ENCODE results near the gene NCK2.

Gene NCK2
- 100 to 143 reads per million in 2 donors for total RNA-seq

GRCh38 chr2:105744909-105745853, at the start of gene NCK2:
NCK2 (plus strand) TSS chr2:105744912; CDS start chr2:105855064, 110,152 bp downstream.
- DNase-seq, result peak in 1 of 5 experiments; percentile 58

GRCh38 chr2:105697781-105698449, 46.8 kb upstream of the NCK2 start:
- DNase-seq, result no peak

GRCh38 chr2:105698820-105699219, 45.9 kb upstream of the NCK2 start:
- no peak for DNase-seq

- no peak for DNase-seq
Measured at GRCh38 chr2:105701042-105701441, 43.7 kb upstream of the NCK2 start.

- no peak for DNase-seq
Measured at GRCh38 chr2:105708697-105709096, 36.0 kb upstream of the NCK2 start.

GRCh38 chr2:105711394-105711793, 33.3 kb upstream of the NCK2 start:
- no peak for DNase-seq

- no peak for DNase-seq
Measured at GRCh38 chr2:105712166-105712915, 32.4 kb upstream of the NCK2 start.

GRCh38 chr2:105712981-105713596, 31.6 kb upstream of the NCK2 start:
- no peak for DNase-seq

- no peak for DNase-seq
Measured at GRCh38 chr2:105714141-105714540, 30.6 kb upstream of the NCK2 start.

- DNase-seq, result no peak
Measured at GRCh38 chr2:105718846-105719481, 25.7 kb upstream of the NCK2 start.

GRCh38 chr2:105721991-105722511, 22.7 kb upstream of the NCK2 start:
- no peak for DNase-seq

- no peak for DNase-seq
Measured at GRCh38 chr2:105722726-105723297, 21.9 kb upstream of the NCK2 start.

- DNase-seq, result no peak
Measured at GRCh38 chr2:105723431-105723830, 21.3 kb upstream of the NCK2 start.

- DNase-seq, result no peak
Measured at GRCh38 chr2:105725388-105725787, 19.3 kb upstream of the NCK2 start.

GRCh38 chr2:105730170-105730569, 14.5 kb upstream of the NCK2 start:
- no peak for DNase-seq

GRCh38 chr2:105731511-105731910, 13.2 kb upstream of the NCK2 start:
- no peak for DNase-seq

- DNase-seq, result no peak
Measured at GRCh38 chr2:105732101-105732500, 12.6 kb upstream of the NCK2 start.

- DNase-seq, result no peak
Measured at GRCh38 chr2:105732955-105733607, 11.6 kb upstream of the NCK2 start.

GRCh38 chr2:105733875-105734274, 10.8 kb upstream of the NCK2 start:
- DNase-seq, result peak in 1 of 5 experiments; percentile 34

GRCh38 chr2:105734762-105735538, 9.8 kb upstream of the NCK2 start:
- no peak for DNase-seq
